Activated CD4-positive, alpha-beta memory T cell treated with anti-CD3 and anti-CD28 coated beads for 36 hours (primary cell): ENCODE results near the gene CCNG1. TPM values are rescaled to one million over a fixed set of nuclear protein-coding genes. Genes with fewer than 3 reads are reported as not detected.
A peak's percentile ranks its signal among the peaks of the same experiment; 100 is the strongest.
"Not testable (repeated sequence)": the region's sequence is repeated elsewhere in the genome, so short reads cannot be mapped to it uniquely, and the experiment has no call there.

Experiments
- CTCF ChIA-PET: fragments of 350-600 bp; sonication (Branson Sonifier 250); formaldehyde crosslinking; loops from one replicate; lab custom pipeline; 2021; ENCODE audit warnings: antibody characterized with exemption, inconsistent platforms; lab: Charles Lee
- POLR2A ChIA-PET: fragments of 350-600 bp; sonication (Branson Sonifier 250); formaldehyde crosslinking; loops from one replicate; lab custom pipeline; 2021; ENCODE audit warnings: antibody characterized with exemption; lab: Charles Lee
- DNase-seq: peaks from one replicate; pipeline ENCODE4 v3.0.0-alpha.2; 2020
- H3K27ac Mint-ChIP-seq: one replicate; pipeline ENCODE4 v1.8.0; 2021; ENCODE audit warnings: mixed read lengths
- H3K27me3 Mint-ChIP-seq: one replicate; pipeline ENCODE4 v1.8.0; 2021; ENCODE audit warnings: mixed read lengths
- H3K36me3 Mint-ChIP-seq: one replicate; pipeline ENCODE4 v1.8.0; 2021; ENCODE audit warnings: mixed read lengths
- H3K4me1 Mint-ChIP-seq: one replicate; pipeline ENCODE4 v1.8.0; 2021; ENCODE audit warnings: low read depth, mixed read lengths
- H3K4me3 Mint-ChIP-seq: one replicate; pipeline ENCODE4 v1.8.0; 2021; ENCODE audit warnings: mild to moderate bottlenecking, mixed read lengths
- H3K9me3 Mint-ChIP-seq: one replicate; pipeline ENCODE4 v1.8.0; 2021; ENCODE audit warnings: mixed read lengths
- intact Hi-C: fragments of 100-400 bp; cut with micrococcal nuclease; formaldehyde crosslinking; loops from one replicate; pipeline ENCODE4 v1.15.1; 2023
- total RNA-seq, 2 experiments: library from RNA; stranded (reverse); gene quantifications; one replicate each; pipeline ENCODE4 v1.2.3, GENCODE V29; 2021

The CCNG1 gene, protein sequence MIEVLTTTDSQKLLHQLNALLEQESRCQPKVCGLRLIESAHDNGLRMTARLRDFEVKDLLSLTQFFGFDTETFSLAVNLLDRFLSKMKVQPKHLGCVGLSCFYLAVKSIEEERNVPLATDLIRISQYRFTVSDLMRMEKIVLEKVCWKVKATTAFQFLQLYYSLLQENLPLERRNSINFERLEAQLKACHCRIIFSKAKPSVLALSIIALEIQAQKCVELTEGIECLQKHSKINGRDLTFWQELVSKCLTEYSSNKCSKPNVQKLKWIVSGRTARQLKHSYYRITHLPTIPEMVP
- 100 to 1,000 TPM; 139 to 164 TPM for total RNA-seq

DNA sequence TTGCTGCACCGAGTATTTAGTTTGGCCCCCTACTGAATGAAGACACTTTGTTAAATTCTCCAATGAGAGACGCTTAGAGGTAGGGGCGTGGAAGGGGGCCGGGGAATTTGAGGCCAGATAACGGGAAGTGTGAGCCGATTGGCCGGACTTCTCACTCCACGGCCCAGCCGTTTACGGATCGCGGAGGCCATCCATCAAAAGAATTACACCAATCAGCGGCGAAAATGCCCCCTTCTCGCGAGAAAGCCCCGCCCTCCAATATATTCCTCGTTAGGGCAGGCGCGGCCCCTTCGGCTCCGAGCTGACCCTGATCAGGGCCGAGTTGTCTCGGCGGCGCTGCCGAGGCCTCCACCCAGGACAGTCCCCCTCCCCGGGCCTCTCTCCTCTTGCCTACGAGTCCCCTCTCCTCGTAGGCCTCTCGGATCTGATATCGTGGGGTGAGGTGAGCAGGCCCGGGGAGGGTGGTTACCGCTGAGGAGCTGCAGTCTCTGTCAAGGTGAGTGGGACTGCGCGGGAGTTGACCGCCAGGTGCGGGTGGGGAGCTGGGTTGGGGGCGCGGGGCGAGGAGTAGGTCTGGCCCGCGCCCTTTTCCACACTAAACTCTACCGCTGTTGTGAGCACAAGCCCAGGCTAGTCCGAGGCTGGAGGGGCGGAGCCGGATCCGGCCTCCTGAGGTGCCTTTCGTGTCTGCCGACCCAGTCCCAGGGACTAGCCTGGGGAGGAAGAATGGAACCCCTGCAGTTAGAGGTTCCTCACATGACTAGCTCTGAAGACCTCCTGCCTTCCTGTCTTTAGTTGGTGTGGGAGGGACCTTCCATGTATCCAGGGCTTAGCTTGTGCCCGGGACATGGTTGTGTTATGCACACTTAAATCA is at the start of gene CCNG1:
Gene CCNG1 (plus strand): TSS at position 287 of the 874 bp plus-strand sequence. CDS start 1,662 bp downstream, outside the sequence.
- POLR2A ChIA-PET, result interaction anchor here (0.6 to 9.1 kb wide), 5 partner anchors 12 to 69 kb away, joined by 3 to 130 read pairs (median 4); partner anchors contain the start of genes HMMR, MAT2B and NUDCD2
- H3K36me3 Mint-ChIP-seq, result peaks cover 21% of the 10 kb centered on the region

DNA sequence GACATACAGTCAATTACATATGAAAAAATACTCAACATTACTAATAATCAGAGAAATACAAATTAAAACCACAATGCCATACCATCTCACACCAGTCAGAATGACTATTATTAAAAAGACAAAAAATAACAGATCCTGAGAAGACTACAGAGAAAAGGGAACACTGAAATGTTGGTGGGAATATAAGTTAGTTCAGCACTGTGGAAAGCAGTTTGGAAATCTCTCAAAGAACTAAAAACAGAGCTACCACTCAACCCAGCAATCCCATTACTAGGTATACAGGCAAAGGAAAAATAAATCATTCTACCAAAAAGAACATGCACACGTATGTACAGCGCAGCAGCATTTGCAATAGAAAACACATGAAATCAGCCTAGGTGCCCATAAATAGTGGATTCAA is 41.6 kb upstream of the CCNG1 start:
- Mint-ChIP-seq H3K9me3 (peaks cover 4% of the 10 kb centered on the region), H3K36me3 (no peaks in the 10 kb centered on the region), H3K4me1 (no peaks in the 10 kb centered on the region), H3K4me3 (no peak overlapping the region), H3K27ac (no peak overlapping the region), H3K27me3 (peaks cover 15% of the 10 kb centered on the region)
- POLR2A ChIA-PET, result no interaction called here
- no peak for DNase-seq
- CTCF ChIA-PET, result interaction anchor here (0.8 kb wide), 1 partner anchor 13 kb away, joined by 3 read pairs; no protein-coding TSS in a partner anchor
- intact Hi-C loops, result no loop called here

More for the DNA sequence above, at the start of gene CCNG1:
- no peaks in the 10 kb centered on the region for H3K9me3 Mint-ChIP-seq
- CTCF ChIA-PET, result interaction anchor here (0.6 to 1.8 kb wide), 5 partner anchors 16 to 68 kb away, joined by 3 to 6 read pairs (median 3); partner anchors contain the start of genes HMMR, MAT2B and NUDCD2
- H3K4me3 Mint-ChIP-seq, result peak within 1 kb of the TSS; percentile 87
- peak; percentile 94 for DNase-seq
- peaks cover 41% of the 10 kb centered on the region for H3K4me1 Mint-ChIP-seq
- intact Hi-C loops, result loop anchor here (1.0 kb wide), 2 partner anchors 23 to 68 kb away; partner anchors contain the start of genes HMMR, MAT2B and NUDCD2
- H3K27ac Mint-ChIP-seq, result peak within 1 kb of the TSS; percentile 63
- peaks cover 2% of the 10 kb centered on the region for H3K27me3 Mint-ChIP-seq

DNA sequence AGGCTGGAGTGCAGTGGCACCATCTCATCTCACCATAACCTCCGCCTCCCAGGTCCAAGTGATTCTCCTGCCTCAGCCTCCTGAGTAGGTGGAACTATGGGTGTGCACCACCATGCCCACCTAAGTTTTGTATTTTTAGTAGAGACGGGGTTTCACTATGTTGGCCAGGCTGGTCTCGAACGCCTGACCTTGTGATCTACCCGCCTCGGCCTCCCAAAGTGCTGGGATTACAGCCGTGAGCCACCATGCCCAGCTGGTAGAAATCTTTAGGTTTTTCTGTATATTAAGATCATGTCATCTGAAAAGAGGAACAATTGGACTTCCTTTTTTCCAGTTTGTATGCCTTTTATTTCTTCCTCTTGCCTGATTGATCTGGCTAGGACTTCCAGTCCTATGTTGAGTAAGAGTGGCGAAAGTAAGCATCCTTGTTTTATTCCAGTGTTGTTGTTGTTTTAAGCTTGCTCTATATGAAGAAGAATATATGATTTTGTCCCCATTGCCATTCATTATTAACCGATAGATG is 40.5 kb upstream of the CCNG1 start:
- H3K4me3 Mint-ChIP-seq, DNase-seq, POLR2A ChIA-PET, H3K36me3 Mint-ChIP-seq, H3K27ac Mint-ChIP-seq, H3K9me3 Mint-ChIP-seq, H3K4me1 Mint-ChIP-seq, intact Hi-C loops: not testable (repeated sequence)
- CTCF ChIA-PET, result interaction anchor here (4.0 kb wide), 1 partner anchor 12 kb away, joined by 18 read pairs; no protein-coding TSS in a partner anchor
- peaks cover 17% of the 10 kb centered on the region for H3K27me3 Mint-ChIP-seq

DNA sequence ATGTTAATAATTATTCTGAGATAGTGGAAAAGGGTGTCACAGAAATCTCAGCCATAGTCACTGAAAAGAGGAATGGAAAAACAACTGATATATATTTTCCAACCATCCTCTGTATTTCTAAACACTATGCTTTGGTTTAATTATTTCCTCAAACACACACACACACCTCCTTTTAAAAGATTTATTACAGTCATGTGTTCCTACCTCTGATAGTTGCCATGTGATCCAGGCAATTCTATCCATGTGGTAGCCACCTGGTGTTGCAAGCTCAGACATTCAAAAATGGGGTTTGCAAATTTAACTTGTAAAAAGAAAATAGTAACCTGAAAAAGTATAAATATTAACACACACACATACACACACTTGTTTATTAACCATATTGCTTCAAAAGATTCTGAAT is 40.0 kb upstream of the CCNG1 start:
- no peak overlapping the region for H3K27ac Mint-ChIP-seq
- peaks cover 17% of the 10 kb centered on the region for H3K27me3 Mint-ChIP-seq
- H3K4me3 Mint-ChIP-seq, result no peak overlapping the region
- H3K9me3 Mint-ChIP-seq, result peaks cover 4% of the 10 kb centered on the region
- intact Hi-C loops, result no loop called here
- CTCF ChIA-PET, result interaction anchor here (4.0 kb wide), 1 partner anchor 11 kb away, joined by 18 read pairs; no protein-coding TSS in a partner anchor
- no peaks in the 10 kb centered on the region for H3K36me3 Mint-ChIP-seq
- no peak for DNase-seq
- POLR2A ChIA-PET, result no interaction called here
- H3K4me1 Mint-ChIP-seq, result no peaks in the 10 kb centered on the region

DNA sequence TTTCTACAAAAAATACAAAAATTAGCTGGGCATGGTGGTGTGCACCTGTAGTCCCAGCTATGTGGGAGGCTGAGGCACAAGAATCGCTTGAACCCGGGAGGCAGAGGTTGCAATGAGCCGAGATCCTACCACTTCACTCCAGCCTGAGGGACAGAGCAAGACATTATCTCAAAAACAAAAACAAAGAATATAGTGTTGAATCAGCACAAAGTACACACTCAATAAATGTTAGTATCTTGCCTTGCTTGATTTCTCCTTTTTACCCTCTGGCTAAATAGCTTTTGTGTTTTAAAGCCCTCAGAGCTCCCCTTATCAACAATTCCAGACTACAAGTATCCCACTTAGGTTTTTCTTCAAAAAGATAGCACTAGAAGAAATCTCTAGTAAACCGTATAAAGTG is 37.5 kb upstream of the CCNG1 start:
- Mint-ChIP-seq H3K9me3 (no peaks in the 10 kb centered on the region), H3K4me1 (no peaks in the 10 kb centered on the region), H3K4me3 (no peak overlapping the region), H3K27ac (no peak overlapping the region), H3K36me3 (no peaks in the 10 kb centered on the region), H3K27me3 (peaks cover 4% of the 10 kb centered on the region)
- no peak for DNase-seq
- intact Hi-C loops, result no loop called here
- ChIA-PET CTCF (interaction anchor here (4.0 kb wide), 1 partner anchor 9 kb away, joined by 18 read pairs; no protein-coding TSS in a partner anchor), POLR2A (no interaction called here)

DNA sequence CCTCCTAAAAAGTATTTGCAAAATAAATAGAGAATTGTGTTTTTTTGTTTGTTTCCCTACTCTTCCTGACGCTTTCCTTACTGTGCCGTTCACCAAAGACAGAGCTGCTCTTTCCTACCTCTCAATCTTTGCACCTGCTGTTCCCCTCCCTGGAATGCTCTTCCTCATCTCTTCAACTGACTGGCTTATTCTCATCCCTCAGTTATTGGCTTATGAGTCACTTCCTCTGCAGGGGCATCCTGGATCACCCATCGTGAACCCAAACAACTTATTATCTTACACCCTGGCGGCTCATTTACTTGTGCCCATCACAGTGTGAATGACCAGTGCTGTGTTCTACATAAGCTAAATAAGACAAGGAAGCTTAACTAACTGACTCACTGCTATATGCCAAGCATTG is 36.1 kb upstream of the CCNG1 start:
- CTCF ChIA-PET, result no interaction called here
- no peaks in the 10 kb centered on the region for H3K9me3 Mint-ChIP-seq
- H3K27me3 Mint-ChIP-seq, result peaks cover 4% of the 10 kb centered on the region

DNA sequence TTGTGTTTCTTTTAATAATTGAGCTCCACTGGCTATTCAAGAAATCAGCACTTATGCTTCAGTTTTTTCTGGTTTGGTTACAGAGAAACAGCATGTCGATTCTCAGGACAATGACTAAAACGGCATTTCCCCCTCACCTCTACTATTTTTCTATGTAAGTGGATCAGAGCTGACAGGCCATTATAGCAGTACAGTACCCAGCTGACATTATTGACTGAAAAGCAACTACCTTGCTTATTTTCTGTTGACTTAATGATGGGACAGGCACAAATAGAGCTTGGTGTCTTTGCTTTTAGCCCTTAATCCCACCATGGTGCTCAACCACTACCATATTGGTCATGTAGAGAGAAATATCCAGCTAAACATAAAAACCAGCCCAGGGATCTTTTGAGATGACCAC is 35.4 kb upstream of the CCNG1 start:
- ChIA-PET CTCF (interaction anchor here (0.5 kb wide), 1 partner anchor 54 kb away, joined by 3 read pairs; no protein-coding TSS in a partner anchor), POLR2A (no interaction called here)
- intact Hi-C loops, result no loop called here
- Mint-ChIP-seq H3K27me3 (peaks cover 4% of the 10 kb centered on the region), H3K4me3 (no peak overlapping the region), H3K4me1 (no peaks in the 10 kb centered on the region), H3K36me3 (no peaks in the 10 kb centered on the region), H3K27ac (no peak overlapping the region), H3K9me3 (no peaks in the 10 kb centered on the region)
- no peak for DNase-seq

More for the DNA sequence above, 36.1 kb upstream of the CCNG1 start:
- no peaks in the 10 kb centered on the region for H3K4me1 Mint-ChIP-seq
- no peak for DNase-seq
- no peaks in the 10 kb centered on the region for H3K36me3 Mint-ChIP-seq
- H3K4me3 Mint-ChIP-seq, result no peak overlapping the region
- POLR2A ChIA-PET, result no interaction called here
- intact Hi-C loops, result no loop called here
- no peak overlapping the region for H3K27ac Mint-ChIP-seq

DNA sequence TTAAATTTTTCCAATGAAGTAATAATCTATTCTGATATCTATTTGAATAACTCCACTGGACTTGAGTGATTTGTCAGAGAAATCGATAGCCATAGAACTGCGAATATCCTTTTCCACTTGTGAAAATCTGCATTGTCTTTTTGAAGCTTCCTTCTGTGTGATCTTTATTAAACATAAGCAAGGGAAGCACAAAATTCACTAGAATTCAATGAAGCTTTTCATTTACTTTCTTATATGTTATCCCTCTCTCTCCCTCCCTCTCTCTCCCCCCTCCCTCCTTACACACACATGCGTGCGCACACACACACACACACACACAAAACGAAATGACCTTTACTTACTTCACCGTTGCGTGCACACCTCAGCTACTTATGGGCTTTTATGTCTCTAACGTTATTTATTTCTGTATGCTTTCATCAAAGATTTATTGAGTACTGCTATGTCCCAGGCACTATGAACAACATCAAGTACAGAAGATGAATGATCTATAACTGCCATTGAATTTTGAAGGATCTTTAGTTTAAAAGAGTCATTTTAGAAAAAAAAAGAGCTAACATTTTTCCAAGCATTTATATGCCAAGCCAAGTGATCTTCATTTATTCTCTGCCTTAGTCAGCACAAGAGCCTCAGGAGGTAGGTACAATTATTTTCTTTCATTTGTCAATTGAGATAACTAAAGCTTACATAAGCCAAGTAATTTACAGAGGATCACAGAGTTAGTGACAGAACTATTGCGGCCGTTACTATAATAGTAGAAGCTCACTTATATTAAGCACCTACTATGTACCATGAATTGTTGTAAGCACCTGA is 32.8 kb upstream of the CCNG1 start:
- H3K4me3 Mint-ChIP-seq, result no peak overlapping the region
- intact Hi-C loops, result loop anchor here (5.0 kb wide), 2 partner anchors 97 to 1862 kb away; no protein-coding TSS in a partner anchor
- CTCF ChIA-PET, result no interaction called here

DNA sequence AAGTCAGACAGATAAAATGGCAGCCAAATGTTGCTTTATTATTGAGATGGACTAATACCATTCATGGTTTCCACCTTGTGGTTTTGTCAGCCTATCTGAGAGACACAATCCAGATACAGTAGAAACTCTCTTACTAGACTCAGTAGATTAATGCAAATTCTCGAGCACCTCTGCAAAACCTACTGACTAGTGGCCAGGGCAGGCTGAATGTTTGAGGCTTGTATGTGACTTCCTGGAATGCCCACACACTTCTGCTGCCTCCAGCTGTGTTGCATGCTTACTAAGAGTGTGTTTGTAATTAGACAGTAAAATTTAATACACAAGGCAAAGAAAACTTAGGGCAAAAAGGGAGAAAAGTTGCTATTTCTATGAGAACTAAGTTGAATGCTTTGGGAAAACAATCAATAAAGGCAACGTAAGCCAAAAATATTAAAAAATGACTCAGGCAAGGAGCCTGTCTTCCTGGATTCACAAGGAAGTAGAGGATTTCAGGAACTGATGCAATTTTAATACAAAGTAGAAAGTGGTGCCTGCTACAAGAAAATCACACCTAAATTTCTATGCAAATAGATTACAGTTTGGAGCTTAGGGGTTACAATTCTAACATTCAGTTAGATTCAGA is 30.2 kb upstream of the CCNG1 start:
- intact Hi-C loops, result loop anchor here (5.0 kb wide), 2 partner anchors 100 to 1865 kb away; no protein-coding TSS in a partner anchor

More for the DNA sequence above, 32.8 kb upstream of the CCNG1 start:
- Mint-ChIP-seq H3K9me3 (no peaks in the 10 kb centered on the region), H3K27ac (no peak overlapping the region), H3K27me3 (peaks cover 5% of the 10 kb centered on the region), H3K36me3 (no peaks in the 10 kb centered on the region), H3K4me1 (peaks cover 2% of the 10 kb centered on the region)
- DNase-seq, result no peak
- POLR2A ChIA-PET, result no interaction called here

DNA sequence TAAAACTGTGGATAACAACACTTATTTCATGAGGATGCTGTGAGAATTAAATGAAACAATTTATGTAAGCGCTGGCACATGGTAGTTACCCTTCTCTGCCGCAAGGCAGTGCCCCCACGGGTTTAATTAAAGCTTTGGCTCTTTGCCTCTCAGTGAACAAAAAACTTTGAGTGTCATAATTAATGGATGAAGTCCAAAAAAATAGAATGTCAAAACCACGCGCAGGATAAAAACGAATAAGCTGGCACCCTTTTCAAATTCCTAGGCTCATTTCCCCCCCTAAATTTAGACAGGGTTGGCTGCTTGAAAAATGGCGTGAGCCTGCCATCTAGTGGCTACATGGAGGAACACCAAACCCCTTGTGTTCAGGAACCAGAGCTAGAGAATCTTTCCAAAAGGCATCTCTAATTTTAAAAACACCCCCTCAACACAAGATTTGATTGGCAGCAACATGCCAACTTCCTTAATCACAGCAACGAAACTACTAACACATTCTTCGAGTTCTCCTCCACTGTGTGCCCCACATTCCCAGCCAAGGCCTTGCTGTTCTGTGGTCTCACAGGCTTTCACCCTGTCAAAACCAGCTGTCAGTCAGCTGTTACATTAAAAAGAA is 29.0 kb upstream of the CCNG1 start:
- ChIA-PET CTCF (interaction anchor here (0.5 to 3.2 kb wide), 34 partner anchors 9 to 1626 kb away, joined by 3 to 28 read pairs (median 4); partner anchors contain the start of genes HMMR and NUDCD2), POLR2A (no interaction called here)
- Mint-ChIP-seq H3K36me3 (no peaks in the 10 kb centered on the region), H3K27ac (no peak overlapping the region), H3K27me3 (peaks cover 4% of the 10 kb centered on the region), H3K4me1 (peaks cover 2% of the 10 kb centered on the region), H3K4me3 (no peak overlapping the region), H3K9me3 (no peaks in the 10 kb centered on the region)
- DNase-seq, result peak; percentile 66
- intact Hi-C loops, result loop anchor here (1.0 to 5.0 kb wide), 3 partner anchors 101 to 1866 kb away; no protein-coding TSS in a partner anchor

More for the DNA sequence above, 30.2 kb upstream of the CCNG1 start:
- POLR2A ChIA-PET, result no interaction called here
- H3K27me3 Mint-ChIP-seq, result peaks cover 4% of the 10 kb centered on the region
- CTCF ChIA-PET, result interaction anchor here (0.8 to 3.2 kb wide), 4 partner anchors 20 to 100 kb away, joined by 3 to 28 read pairs (median 6); no protein-coding TSS in a partner anchor
- H3K4me3 Mint-ChIP-seq, result no peak overlapping the region
- H3K4me1 Mint-ChIP-seq, result peaks cover 2% of the 10 kb centered on the region
- DNase-seq, result no peak
- no peak overlapping the region for H3K27ac Mint-ChIP-seq
- no peaks in the 10 kb centered on the region for H3K9me3 Mint-ChIP-seq
- H3K36me3 Mint-ChIP-seq, result no peaks in the 10 kb centered on the region
